Keratinocyte (primary cell): ENCODE data around the gene PALM3. TPM values are rescaled to one million over a fixed set of nuclear protein-coding genes. Genes with fewer than 3 reads are reported as not detected.

Experiments
- DNase-seq: peaks from one replicate; pipeline ENCODE4 v3.0.0-alpha.2; 2011; ENCODE audit warnings: low read depth, missing footprints, low spot score
- FAIRE-seq: peaks from 2 replicates; lab custom pipeline; 2011; peaks lifted over from hg19 to GRCh38; lab: Jason Lieb, UNC
- H2AFZ ChIP-seq: 2 replicates; pipeline ENCODE4 v1.6.0; 2012; ENCODE audit warnings: low read length, control low read depth, inconsistent platforms; ENCODE audit not compliant: control insufficient read depth
- H3K27ac ChIP-seq: 2 replicates; pipeline ENCODE4 v1.5.1; 2011; ENCODE audit warnings: low read length; ENCODE audit not compliant: control insufficient read depth, insufficient read depth
- H3K27me3 ChIP-seq: 3 replicates; pipeline ENCODE4 v1.6.0; 2011; ENCODE audit warnings: low read length; ENCODE audit not compliant: control insufficient read depth, insufficient read depth; ENCODE audit errors: extremely low read depth
- H3K36me3 ChIP-seq, 2 experiments: 2 replicates in 1 of 2; 3 replicates in 1 of 2; pipeline ENCODE4 v1.5.1; 2011; ENCODE audit warnings: low read length in 2 of 2, mild to moderate bottlenecking in 1 of 2; ENCODE audit not compliant: control insufficient read depth in 2 of 2, insufficient read depth in 2 of 2; ENCODE audit errors: extremely low read depth in 1 of 2
- H3K4me1 ChIP-seq: 3 replicates; pipeline ENCODE4 v1.5.1; 2011; ENCODE audit warnings: low read length; ENCODE audit not compliant: control insufficient read depth, insufficient read depth; ENCODE audit errors: extremely low read depth
- H3K4me2 ChIP-seq: 3 replicates; pipeline ENCODE4 v1.6.0; 2011; ENCODE audit warnings: low read depth, low read length; ENCODE audit not compliant: control insufficient read depth, insufficient read depth; ENCODE audit errors: extremely low read depth
- H3K4me3 ChIP-seq, 3 experiments: fragments of 200-600 bp in 1 of 3; sonication (generic) in 1 of 3; 2 replicates in 2 of 3; 3 replicates in 1 of 3; pipeline ENCODE4 v1.5.1; 2011 to 2016; ENCODE audit warnings: low read length in 3 of 3, mild to moderate bottlenecking in 3 of 3, control low read depth in 2 of 3, inconsistent platforms in 1 of 3, low read depth in 1 of 3, mixed read lengths in 1 of 3, mixed run types in 1 of 3, moderate library complexity in 1 of 3; ENCODE audit not compliant: control insufficient read depth in 2 of 3, insufficient read depth in 2 of 3; ENCODE audit errors: extremely low read depth in 1 of 3
- H3K79me2 ChIP-seq: 2 replicates; pipeline ENCODE4 v1.6.0; 2012; ENCODE audit warnings: low read length; ENCODE audit not compliant: control insufficient read depth, insufficient read depth
- H3K9ac ChIP-seq: 3 replicates; pipeline ENCODE4 v1.6.0; 2011; ENCODE audit warnings: low read length; ENCODE audit not compliant: control insufficient read depth, insufficient read depth; ENCODE audit errors: extremely low read depth
- H3K9me1 ChIP-seq: 3 replicates; pipeline ENCODE4 v1.6.0; 2011; ENCODE audit warnings: low read length; ENCODE audit not compliant: control insufficient read depth, insufficient read depth; ENCODE audit errors: extremely low read depth
- H3K9me3 ChIP-seq: 2 replicates; pipeline ENCODE4 v1.5.1; 2012; ENCODE audit warnings: low read depth, low read length; ENCODE audit not compliant: control insufficient read depth
- H4K20me1 ChIP-seq: 3 replicates; pipeline ENCODE4 v1.6.0; 2011; ENCODE audit warnings: low read length; ENCODE audit not compliant: control insufficient read depth, insufficient read depth; ENCODE audit errors: extremely low read depth
- EZH2 ChIP-seq: IDR thresholded peaks from one replicate; pipeline ENCODE4 v1.6.1; 2012; ENCODE audit warnings: inconsistent platforms, mild to moderate bottlenecking, low read length, moderate library complexity
- dilution Hi-C: fragments of 300-500 bp; cut with MboI; formaldehyde crosslinking; loops from one replicate; pipeline ENCODE4 v1.7.0; 2020; ENCODE audit warnings: low sequenced_read_pairs; ENCODE audit not compliant: extremely low pct_ligation_motif_present
- polyA minus RNA-seq, 3 experiments: library from RNA; depleted of rRNA, polyadenylated mRNA; stranded (reverse); fragments of >200 nt; gene quantifications; 1 replicate in 1 of 3; 2 replicates in 1 of 3; 3 replicates in 1 of 3; pipeline ENCODE4 v1.2.3, GENCODE V29; 2011
- polyA plus RNA-seq, 5 experiments: library from polyadenylated mRNA; depleted of rRNA in 3 of 5; stranded (reverse) in 3 of 5; stranded (forward) in 1 of 5; unstranded in 1 of 5; fragments of >200 nt; gene quantifications; 1 replicate in 1 of 5; 2 replicates in 3 of 5; 3 replicates in 1 of 5; pipeline versions ENCODE4 v1.2.1 to v1.2.3, GENCODE V29; 2011 to 2012; ENCODE audit warnings: missing spikeins in 2 of 5, low read depth in 1 of 5, low replicate concordance in 1 of 5
- TF ChIP-seq, protein P1 (sequence below), 3 experiments: IDR thresholded peaks in 1 of 3; conservative IDR thresholded peaks in 1 of 3; optimal IDR thresholded peaks in 1 of 3; 2 replicates in 2 of 3; 3 replicates in 1 of 3; pipeline versions ENCODE3 to v1.5.1; 2011; ENCODE audit warnings: low read length in 3 of 3, mild to moderate bottlenecking in 3 of 3, moderate library complexity in 2 of 3, control low read depth in 1 of 3, inconsistent platforms in 1 of 3; ENCODE audit not compliant: insufficient read depth in 2 of 3; ENCODE audit errors: extremely low read depth in 1 of 3

Gene PALM3, protein sequence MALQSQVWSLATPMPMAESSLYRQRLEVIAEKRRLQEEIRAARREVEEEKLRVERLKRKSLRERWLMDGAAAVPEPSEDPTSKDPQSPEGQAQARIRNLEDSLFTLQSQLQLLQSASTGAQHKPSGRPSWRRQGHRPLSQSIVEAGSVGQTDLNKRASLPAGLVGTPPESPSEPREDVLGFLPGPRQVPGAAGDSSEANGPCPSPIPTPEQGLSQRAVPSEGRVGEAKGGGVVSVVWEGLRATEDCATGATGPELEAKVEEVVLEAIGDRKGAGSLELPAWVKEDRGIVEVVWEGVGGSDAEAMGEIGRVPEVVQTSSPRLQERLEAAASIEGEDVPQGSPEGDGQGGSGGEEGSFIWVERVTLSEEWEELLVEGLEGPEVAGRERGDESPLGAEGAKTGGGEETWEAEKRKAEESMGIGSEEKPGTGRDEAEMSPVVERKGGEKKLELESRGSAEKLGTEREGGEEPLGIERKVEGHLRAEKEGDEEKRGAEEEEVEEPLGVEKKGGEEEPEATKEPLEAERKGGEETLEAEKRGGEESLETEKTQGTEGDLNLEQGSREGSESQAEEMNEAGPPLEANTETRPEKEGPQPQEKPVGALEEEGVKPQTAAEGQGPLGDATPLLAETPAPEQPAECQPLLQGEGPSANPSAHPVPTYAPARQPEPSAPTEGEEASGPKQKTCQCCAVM
- polyA plus RNA-seq, result not detected in 3 replicates
- not detected for polyA plus RNA-seq (2011; ENCODE audit: low read depth)
- polyA plus RNA-seq (2011; cell fraction: cytosol; rRNA removed), result not detected in 2 replicates
- polyA plus RNA-seq (2011; cell fraction: nucleus; rRNA removed), result not detected in 2 replicates
- 0.07 TPM in 1 of 2 replicates, not detected in the other for polyA plus RNA-seq (2012; ENCODE audit: low replicate concordance)
- not detected in 3 replicates for polyA minus RNA-seq
- not detected for polyA minus RNA-seq (2011; cell fraction: cytosol; rRNA and poly(A)+ RNA removed)
- not detected in 2 replicates for polyA minus RNA-seq (2011; cell fraction: nucleus; rRNA and poly(A)+ RNA removed)

DNA sequence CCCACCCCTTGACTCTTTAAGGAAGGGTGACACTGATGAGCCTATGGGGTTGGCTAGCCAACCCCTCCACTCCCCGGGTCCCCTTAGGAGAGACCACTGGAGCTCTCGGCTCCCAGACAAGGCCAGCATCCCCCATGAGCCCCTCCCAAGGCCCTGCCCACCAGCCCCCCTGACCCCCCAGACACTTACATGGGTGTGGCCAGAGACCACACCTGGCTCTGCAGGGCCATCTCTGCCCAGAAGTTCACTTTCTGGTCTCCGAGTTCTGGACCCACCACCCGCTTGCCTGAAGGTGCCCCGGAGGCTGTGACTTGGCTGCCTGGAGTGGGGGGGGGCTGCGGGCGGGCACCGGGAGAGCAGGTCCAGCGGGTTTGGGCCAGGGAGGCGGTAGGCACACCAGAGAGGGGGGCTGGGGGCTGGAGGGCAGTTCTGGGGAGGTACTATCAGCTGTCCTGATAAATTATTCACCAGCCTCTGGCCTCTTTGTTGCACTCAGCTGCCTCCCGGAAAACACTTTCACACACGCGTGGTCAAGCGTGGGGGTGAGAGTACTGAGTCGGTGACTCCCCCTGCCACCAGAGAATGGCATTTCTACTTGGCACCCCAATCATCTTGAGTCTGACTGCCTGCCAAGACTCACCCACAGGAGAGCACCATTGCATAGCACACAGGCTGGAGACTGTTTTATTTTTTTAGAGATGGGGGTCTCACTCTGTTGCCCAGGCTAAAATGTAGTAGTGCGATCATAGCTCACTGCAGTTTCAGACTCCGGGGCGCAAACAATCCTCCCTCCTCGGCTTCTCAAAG, at the start of gene PALM3:
Gene PALM3 (minus strand): TSS at position 326 of the 807 bp plus-strand sequence. CDS start 96 bp downstream, at position 230.
- no peak within 1 kb of the TSS for H2AFZ ChIP-seq
- no peak within 1 kb of the TSS for H3K27ac ChIP-seq
- no peaks in the 10 kb centered on the region for H3K9me3 ChIP-seq
- no peak for TF ChIP-seq EZH2
- TF ChIP-seq, protein P1, sequence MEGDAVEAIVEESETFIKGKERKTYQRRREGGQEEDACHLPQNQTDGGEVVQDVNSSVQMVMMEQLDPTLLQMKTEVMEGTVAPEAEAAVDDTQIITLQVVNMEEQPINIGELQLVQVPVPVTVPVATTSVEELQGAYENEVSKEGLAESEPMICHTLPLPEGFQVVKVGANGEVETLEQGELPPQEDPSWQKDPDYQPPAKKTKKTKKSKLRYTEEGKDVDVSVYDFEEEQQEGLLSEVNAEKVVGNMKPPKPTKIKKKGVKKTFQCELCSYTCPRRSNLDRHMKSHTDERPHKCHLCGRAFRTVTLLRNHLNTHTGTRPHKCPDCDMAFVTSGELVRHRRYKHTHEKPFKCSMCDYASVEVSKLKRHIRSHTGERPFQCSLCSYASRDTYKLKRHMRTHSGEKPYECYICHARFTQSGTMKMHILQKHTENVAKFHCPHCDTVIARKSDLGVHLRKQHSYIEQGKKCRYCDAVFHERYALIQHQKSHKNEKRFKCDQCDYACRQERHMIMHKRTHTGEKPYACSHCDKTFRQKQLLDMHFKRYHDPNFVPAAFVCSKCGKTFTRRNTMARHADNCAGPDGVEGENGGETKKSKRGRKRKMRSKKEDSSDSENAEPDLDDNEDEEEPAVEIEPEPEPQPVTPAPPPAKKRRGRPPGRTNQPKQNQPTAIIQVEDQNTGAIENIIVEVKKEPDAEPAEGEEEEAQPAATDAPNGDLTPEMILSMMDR (optimal IDR thresholded peaks at IDR 0.05 in 1 of 3, IDR thresholded peaks at IDR 0.05 in 1 of 3, conservative IDR thresholded peaks at IDR 0.05 in 1 of 3; ENCODE audit: extremely low read depth in 1 of 3, insufficient read depth in 2 of 3, low read length in 3 of 3), result no peak
- FAIRE-seq (no peak), DNase-seq (no peak)
- H3K9me1 ChIP-seq, result no peaks in the 10 kb centered on the region
- peaks cover 30% of the 10 kb centered on the region for H3K27me3 ChIP-seq
- H3K4me1 ChIP-seq, result no peaks in the 10 kb centered on the region
- H3K9ac ChIP-seq, result no peak within 1 kb of the TSS
- no peak within 1 kb of the TSS for H3K4me3 ChIP-seq
- no peaks in the 10 kb centered on the region for H3K79me2 ChIP-seq
- H4K20me1 ChIP-seq, result no peaks in the 10 kb centered on the region
- dilution Hi-C loops, result no loop called here
- no peaks in the 10 kb centered on the region for H3K36me3 ChIP-seq
- H3K4me2 ChIP-seq, result no peak within 1 kb of the TSS

DNA sequence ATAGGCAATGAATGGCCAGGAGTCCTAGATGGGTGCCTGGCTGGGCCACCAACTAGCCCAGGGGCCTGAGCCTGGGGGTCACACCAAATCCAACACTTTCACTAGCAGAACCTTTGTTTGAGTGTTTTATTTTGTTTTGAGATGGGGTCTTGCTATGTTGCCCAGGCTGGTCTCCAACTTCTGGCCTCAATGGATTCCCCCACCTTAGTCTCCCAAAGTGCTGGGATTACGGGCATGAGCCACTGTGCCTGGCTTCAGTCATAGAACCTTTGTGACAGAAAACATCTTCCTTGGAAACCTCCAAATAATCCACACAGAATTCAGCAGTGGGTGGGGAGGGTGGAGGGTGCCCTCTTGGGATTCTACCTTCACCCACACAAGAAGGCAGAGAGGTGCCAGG, 49.6 kb upstream of the PALM3 start:
- TF ChIP-seq, protein P1 (optimal IDR thresholded peaks at IDR 0.05 in 1 of 3, IDR thresholded peaks at IDR 0.05 in 1 of 3, conservative IDR thresholded peaks at IDR 0.05 in 1 of 3; ENCODE audit: extremely low read depth in 1 of 3, insufficient read depth in 2 of 3, low read length in 3 of 3), result no peak
- no peak for TF ChIP-seq EZH2
- FAIRE-seq (no peak), DNase-seq (no peak)
- Histone ChIP-seq H3K9me1 (no peaks in the 10 kb centered on the region), H3K36me3 (peaks cover 4 to 6% of the 10 kb centered on the region in 2 experiments), H3K79me2 (peaks cover 3% of the 10 kb centered on the region), H4K20me1 (no peaks in the 10 kb centered on the region), H3K9ac (no peak overlapping the region), H2AFZ (no peak overlapping the region), H3K27ac (no peak overlapping the region), H3K27me3 (no peaks in the 10 kb centered on the region), H3K4me3 (no peak overlapping the region), H3K9me3 (no peaks in the 10 kb centered on the region), H3K4me1 (peaks cover 2% of the 10 kb centered on the region), H3K4me2 (no peak overlapping the region)
- dilution Hi-C loops, result no loop called here
